Fibroblast of villous mesenchyme (primary cell): ENCODE data around the gene ST3GAL6. TPM values are rescaled to one million over a fixed set of nuclear protein-coding genes. Genes with fewer than 3 reads are reported as not detected.

Source experiments
- DNase-seq: peaks from one replicate; pipeline ENCODE4 v3.0.0-alpha.2; 2010; ENCODE audit warnings: low read depth
- H3K4me3 ChIP-seq: 2 replicates; pipeline ENCODE4 v1.5.1; 2011; ENCODE audit warnings: low read depth, mild to moderate bottlenecking, low read length
- CTCF ChIP-seq: IDR thresholded peaks from 2 replicates; pipeline ENCODE4 v1.5.1; 2012; ENCODE audit warnings: low read depth, mild to moderate bottlenecking, low read length; ENCODE audit not compliant: insufficient read depth
- total RNA-seq: library from RNA; depleted of rRNA; stranded (reverse); fragments of >200 nt; gene quantifications from 2 replicates; pipeline ENCODE4 v1.2.3, GENCODE V29; 2012

Gene ST3GAL6
- total RNA-seq, 1 donor, result 3.9 TPM

- TF ChIP-seq CTCF, result no peak
- H3K4me3 ChIP-seq, result no peak overlapping the region
- DNase-seq, result no peak
Measured at GRCh38 chr3:98761643-98762229, 1.4 kb upstream of the ST3GAL6 start.

- no peak for DNase-seq
- no peak for TF ChIP-seq CTCF
- no peak overlapping the region for H3K4me3 ChIP-seq
Measured at GRCh38 chr3:98763819-98764418, 779 bp downstream of the ST3GAL6 start.

GRCh38 chr3:98764472-98764884 is 1.3 kb downstream of the ST3GAL6 start:
- H3K4me3 ChIP-seq, result no peak overlapping the region
- peak; percentile 71 for DNase-seq
- TF ChIP-seq CTCF, result no peak

- no peak overlapping the region for H3K4me3 ChIP-seq
- DNase-seq, result no peak
- no peak for TF ChIP-seq CTCF
Measured at GRCh38 chr3:98765721-98766120, 2.6 kb downstream of the ST3GAL6 start.

- H3K4me3 ChIP-seq, result no peak overlapping the region
- no peak for DNase-seq
- no peak for TF ChIP-seq CTCF
Measured at GRCh38 chr3:98766924-98767323, 3.8 kb downstream of the ST3GAL6 start.

- DNase-seq, result no peak
- no peak for TF ChIP-seq CTCF
Measured at GRCh38 chr3:98768961-98769360, 5.8 kb downstream of the ST3GAL6 start.

GRCh38 chr3:98769448-98769847 is 6.3 kb downstream of the ST3GAL6 start:
- TF ChIP-seq CTCF, result no peak
- DNase-seq, result no peak
- H3K4me3 ChIP-seq, result no peak overlapping the region

More at GRCh38 chr3:98768961-98769360, 5.8 kb downstream of the ST3GAL6 start:
- H3K4me3 ChIP-seq, result no peak overlapping the region
